GM19452 (cell line): ENCODE measurements around the gene PHF2.

ENCODE experiments used
- ATAC-seq: cut with Tn5 transposase; IDR thresholded peaks from one replicate; pipeline ENCODE4 v1.9.1; 2021; ENCODE audit not compliant: unreplicated experiment

PHF2 gene

GRCh38 chr9:93567271-93567959, 9.0 kb upstream of the PHF2 start:
- no peak for ATAC-seq

DNA sequence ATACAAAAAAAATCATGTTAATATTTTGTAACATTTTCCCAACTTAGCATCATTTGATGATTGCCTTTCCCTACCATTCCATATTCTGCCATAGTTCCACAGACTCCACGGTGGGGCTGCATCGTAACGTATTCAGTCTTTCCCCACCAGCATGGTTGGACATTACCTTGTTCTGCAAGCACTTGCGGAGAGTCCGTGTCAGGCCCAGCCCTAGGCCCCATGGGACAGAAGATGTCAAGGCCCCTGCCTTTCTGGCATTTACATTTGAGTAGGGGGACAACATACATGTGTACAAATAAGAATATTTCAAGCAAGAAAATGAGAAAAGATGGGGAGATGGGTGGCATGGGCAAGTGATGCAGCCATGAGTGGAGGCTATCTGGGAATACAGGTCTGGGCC, 8.2 kb upstream of the PHF2 start:
- no peak for ATAC-seq

GRCh38 chr9:93569621-93570174, 6.7 kb upstream of the PHF2 start:
- ATAC-seq = no peak

GRCh38 chr9:93572221-93572620, 4.2 kb upstream of the PHF2 start:
- ATAC-seq = no peak

DNA sequence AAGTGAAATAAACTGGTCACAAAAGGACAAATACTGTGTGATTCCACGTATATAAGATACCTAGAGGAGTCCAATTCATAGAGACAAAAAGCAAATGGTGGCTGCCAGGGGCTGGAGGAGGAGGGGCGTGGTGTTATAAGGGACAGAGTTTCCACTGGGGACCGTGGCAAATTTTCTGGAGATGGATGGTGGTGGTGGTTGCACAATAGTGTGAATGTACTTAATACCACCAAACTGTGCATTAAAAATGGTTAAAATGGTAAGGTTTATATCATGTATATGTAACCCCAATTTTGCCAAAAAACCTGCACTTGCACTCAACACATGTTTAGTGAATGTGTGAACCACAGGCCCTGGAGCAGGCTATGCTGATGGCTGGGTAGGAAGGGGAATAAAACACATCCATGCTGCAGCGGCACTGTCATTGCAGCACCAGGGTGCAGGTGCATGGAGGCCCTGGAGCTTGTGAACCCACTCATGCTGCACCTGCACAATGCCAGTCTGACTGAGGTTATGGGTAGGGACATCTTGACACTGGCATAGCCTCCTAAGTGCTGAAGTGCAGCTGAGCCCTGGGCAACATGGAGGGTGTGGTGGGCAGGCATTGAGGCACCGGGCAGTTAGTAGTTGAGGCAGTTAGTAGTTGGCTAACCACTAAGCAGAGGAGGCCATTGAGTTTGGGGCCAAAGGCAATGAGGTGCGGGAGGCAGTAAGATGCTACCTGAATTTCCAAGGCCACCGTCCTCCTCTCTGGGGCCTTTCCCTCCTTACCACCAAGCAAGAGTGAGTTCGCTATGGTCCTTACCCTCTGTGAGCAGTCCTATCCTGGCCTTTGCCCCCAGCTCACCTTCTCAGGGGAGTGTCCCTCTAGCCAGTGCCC, 3.5 kb upstream of the PHF2 start:
- ATAC-seq = no peak

- no peak for ATAC-seq
Measured at GRCh38 chr9:93573516-93573828, 2.9 kb upstream of the PHF2 start.

DNA sequence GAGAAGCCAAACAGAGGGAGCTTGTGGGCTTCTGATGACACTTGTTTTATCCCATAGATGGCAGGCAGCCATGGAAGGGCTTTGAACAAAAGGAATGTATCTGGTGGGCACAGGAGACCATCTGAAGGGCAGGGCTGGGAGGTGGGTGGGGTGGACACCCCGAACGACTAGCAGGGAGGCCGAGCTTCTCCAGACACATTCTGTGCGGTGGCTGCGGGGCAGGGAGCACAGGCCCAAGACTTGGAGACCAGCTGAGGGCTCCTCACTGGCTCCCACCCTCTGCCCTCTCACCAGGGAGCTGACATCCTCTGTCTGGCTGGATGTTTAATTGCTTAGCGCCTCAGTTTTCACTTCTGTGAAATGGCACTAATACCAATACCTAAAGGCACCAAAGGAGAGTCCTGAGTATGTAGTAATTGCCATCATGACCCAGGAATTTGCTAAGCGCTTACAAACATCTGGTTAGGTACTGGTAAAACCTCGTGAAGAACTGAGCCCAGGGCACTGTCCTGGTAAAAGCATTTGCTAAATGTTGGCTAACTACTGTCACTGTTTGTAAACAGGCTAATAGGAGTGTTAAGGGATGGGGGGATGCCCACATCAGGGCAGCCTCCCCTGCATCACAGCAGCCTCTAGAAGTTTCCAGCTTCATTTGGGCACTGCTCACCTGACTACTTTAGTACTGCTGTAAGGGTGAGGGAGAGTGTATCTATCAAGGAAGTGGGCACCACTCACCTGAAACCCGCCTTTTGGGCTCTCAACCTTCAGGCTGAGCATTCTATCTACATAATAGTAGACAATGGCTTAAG, 2.1 kb upstream of the PHF2 start:
- no peak for ATAC-seq

DNA sequence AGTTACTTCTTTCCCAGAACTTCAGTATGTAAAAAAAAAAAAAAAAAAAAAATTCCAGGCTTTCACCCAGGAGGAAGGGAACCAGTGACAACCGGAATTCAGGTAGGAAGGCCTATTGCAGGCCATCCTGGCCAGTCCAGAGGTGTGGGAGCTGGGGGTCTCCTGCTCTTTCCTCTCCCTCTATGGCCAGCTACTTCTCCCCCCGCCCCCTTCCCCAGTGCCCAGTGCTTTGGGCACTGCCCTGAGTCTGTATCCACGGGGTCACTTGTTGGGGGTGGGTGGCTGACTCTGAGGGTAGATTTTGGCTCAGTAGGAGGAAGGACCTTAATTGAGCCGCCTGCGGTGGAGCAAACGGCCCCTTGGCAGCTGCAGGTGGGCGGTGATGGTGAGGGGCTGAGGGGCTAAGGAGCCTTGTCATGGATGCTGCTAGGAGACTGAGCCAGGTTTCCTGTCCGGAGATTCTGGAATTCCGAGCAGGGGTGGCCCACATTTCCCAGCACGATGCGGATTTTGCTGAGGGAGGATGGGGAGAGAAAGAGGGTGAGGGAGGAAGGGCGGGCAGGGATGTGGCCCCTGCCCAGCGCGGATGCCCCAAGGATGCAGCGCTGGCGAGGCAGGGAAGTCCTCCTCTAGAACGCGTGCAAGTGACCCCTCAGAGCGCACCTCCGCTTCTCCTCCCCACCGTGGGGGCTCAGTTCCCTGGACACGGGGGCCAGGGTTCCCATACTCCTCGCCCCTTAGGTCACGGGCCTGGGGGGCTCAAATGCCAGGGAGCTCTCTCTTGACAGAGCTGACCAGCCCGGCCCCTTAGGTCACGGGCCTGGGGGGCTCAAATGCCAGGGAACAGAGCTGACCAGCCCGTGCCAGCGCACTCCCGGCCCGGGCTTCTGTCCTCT, 1.2 kb upstream of the PHF2 start:
- ATAC-seq = no peak

GRCh38 chr9:93575796-93576257, 557 bp upstream of the PHF2 start:
- no peak for ATAC-seq

DNA sequence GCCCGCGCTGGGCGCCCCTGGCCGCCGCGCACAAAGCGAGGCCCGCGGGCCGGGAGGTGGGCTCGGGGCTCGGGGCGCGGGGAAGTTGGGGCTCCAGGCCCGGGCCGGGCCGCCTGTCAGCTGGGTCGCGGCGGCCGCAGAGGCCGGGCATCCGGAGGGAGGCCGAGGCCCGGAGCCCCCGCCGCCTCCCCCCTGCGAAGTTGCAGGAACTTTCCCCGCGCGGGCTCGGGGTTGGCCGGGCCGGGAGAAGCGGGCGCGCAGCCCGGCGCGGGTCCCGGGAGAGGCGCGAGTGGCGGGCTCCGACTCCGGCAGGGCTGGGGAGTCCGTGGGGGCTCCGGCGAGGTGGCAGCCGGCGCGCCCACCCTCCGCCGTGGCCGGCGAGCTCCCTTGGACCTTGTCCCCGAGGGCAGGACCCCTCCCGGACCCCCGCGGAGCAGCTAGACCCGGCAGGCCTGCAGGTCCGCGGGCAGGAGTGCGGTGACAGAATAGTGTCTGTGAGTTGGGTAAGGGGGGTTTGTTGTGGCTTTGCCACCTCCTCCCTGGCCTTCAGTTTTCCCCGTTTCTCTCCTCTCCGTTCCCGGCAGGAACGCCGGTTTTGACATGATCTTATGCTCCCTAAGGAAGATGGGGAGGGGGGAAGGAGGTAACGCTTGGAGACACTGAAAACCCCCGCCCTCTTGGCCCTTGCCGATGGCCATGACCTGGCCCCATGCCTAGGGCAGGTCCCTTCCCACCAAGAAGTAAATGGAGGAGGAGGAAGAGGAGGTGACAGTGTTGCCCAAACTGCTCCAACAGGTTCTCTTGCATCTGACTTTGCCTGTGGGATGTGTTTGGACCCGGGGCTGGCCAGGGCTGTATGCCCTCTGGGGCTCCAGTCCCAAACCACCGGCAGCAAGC, 942 bp downstream of the PHF2 start:
- ATAC-seq = no peak

GRCh38 chr9:93577975-93578682, 1.7 kb downstream of the PHF2 start:
- ATAC-seq = no peak

DNA sequence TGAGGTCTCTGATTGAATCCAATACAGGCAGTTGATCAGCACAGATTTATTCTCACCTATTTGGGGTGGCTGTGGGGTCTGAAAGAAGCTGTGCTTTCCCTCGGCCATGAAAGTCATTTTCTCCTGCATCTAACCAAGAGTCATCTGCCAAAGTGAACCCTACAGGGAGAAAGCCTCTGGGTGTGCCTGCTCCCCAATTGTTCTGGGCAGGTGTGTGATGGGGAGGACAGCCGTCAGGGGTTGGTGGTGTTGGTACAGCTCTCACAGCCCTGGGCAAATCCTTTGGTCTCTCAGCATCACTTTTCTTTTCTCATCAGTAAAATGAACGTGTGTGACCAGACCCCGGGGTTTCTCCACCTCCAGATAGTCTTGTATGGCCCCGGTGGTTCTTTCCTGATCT, 2.5 kb downstream of the PHF2 start:
- ATAC-seq = no peak

DNA sequence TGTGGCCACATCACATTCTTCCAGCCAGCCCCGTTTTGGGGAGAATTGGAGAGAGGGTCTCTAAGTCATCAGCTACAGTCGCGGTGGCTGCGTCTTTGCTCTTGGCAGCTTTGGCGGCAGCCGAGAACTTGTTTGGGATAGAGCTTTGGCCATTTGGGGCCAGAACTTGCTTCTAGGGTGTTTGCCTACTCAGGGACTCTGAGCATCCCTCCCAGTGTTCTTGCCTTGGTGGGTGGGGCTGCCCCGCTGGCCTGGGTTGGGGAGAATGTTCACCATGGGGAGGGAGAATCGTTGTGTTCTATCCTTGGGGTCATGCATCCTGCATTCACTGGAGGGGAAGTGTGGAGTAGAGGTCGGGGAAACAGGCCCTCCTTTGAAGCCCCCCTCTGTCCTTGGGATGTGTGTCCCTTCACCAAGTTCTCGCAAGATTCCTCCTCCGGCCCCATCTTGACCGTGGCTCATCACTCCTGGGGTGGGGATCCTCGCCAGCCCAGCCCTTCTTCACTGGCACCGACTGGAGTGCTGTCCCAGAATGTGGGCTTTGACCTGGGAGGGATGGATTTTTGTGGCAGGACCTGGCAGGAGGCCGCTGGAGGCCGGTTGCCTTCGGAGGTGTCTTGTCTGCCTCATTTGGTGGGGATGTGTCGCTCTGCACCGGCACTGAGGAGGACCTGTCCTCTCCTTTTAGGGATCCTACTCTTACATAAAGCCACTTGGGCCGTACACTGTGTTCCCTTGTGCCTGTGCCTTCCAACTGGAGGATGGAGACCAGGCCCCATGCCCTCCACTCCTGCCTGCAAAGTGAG, 3.5 kb downstream of the PHF2 start:
- no peak for ATAC-seq

DNA sequence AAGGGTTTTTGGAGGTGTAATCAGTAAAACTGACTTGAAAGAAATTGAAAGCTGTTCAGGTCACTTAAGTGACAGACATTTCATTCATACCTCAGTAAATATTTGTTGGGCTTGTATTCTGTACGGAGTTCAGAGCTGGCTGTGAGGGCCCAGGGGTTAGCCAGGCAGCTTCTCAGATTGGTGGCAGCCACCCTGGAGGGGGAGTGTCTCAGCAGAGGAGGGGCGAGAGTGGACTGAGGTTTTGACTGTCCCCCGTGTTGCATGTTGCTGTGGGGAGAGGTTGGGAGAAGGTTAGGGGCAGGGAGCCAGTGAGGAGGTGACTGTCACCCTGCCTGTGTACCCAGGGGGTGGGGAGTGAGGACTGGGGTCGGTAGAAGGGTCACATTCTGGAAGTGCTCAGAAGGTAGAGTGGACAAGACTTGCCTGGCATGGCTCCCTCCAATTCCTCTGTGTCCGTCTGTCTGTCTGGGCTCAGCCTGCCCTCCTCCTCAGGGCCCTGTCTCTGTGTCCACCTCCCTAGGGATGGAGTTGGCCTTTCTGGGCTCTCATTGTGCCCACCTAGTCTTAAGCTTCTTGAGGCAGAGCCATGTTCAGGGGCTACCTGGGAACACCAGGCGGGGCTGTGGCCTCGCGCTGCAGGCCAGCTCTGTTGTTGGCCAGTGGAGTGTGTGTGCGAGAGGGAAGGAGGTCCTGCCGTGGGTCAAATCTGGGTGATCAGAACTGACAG, 4.4 kb downstream of the PHF2 start:
- ATAC-seq = no peak

GRCh38 chr9:93582115-93582514, 5.7 kb downstream of the PHF2 start:
- no peak for ATAC-seq

DNA sequence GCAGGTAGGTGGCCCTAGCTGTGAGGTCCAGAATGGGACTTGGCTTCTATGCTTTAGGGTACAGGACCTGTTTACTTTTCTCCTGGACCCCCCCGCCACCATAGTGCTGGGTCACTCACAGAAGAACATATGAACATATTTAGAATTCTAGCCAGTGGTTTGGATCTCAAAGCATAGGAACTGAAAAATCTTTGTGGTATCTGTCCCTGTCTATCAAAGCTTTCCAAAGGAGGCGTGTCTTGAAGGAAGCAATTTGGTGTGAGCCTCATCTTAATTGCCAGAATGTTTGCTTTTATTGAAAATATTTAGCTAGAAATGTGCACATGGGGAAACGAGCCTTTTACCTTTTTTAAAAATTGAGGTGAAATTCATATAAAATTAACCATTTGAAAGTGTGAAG, 6.2 kb downstream of the PHF2 start:
- no peak for ATAC-seq

DNA sequence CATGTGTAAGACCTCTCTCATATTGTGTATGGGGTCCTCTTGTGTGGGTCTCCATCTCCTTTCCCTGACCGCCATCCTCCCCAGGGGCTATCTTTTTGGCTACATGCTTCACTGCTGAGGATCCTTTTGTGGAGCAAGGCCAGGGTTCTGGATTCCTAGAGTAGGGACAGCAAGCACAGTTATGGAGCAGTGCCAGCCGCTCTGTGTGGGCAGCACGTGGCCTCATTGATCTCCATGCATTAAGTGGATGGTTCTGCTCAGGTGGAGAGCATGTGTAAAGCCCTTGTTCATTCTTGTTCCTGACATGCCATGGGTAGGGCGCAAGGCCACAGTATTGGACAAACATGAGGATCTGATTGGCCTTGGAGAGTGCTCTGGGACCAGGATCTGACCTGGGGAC, 8.9 kb downstream of the PHF2 start:
- ATAC-seq = no peak
